OCI-LY3 (cell line): Measurements from ENCODE around the gene PIK3CB.

Source experiments
- CTCF ChIP-seq: fragments of 200-600, 300-600 bp; sonication (generic); IDR thresholded peaks from 2 replicates; pipeline ENCODE4 v1.5.1; 2014; ENCODE audit warnings: antibody characterized with exemption, low read length, low read depth
- EZH2phosphoT487 ChIP-seq: fragments of 200-600 bp; shearing (Covaris generic); IDR thresholded peaks from 2 replicates; pipeline ENCODE4 v1.6.1; 2018; ENCODE audit warnings: antibody characterized with exemption, mixed run types, low read depth

- TF ChIP-seq CTCF (no peak), EZH2phosphoT487 (no peak)
These were observed 177.2 kb downstream of the PIK3CB start for GRCh38 chr3:138657508-138657907.
